Spleen (tissue), 11 donors: ENCODE measurements around the gene RAB4A. TPM values are rescaled to one million over a fixed set of nuclear protein-coding genes. Genes with fewer than 3 reads are reported as not detected.

ENCODE experiments used
- DNase-seq: peaks from one replicate; pipeline ENCODE4 v3.0.0-alpha.2; 2020
- H3K27ac ChIP-seq, 8 donors: fragments of 200-600 bp; sonication (generic) in 7 of 8; 1 replicate in 4 of 8; 2 replicates in 4 of 8; pipeline versions ENCODE4 v1.5.0 to v1.8.0; 2016 to 2021; ENCODE audit warnings: inconsistent platforms in 4 of 8, mild to moderate bottlenecking in 4 of 8, moderate library complexity in 1 of 8
- H3K27me3 ChIP-seq, 7 donors: fragments of 200-600 bp; sonication (generic) in 6 of 7; replicated peaks in 1 of 7; 1 replicate in 4 of 7; 2 replicates in 3 of 7; pipeline versions ENCODE4 v1.5.0 to v1.8.0; 2016 to 2021; ENCODE audit warnings: inconsistent platforms in 3 of 7, mild to moderate bottlenecking in 1 of 7
- H3K36me3 ChIP-seq, 6 donors: fragments of 200-600 bp; sonication (generic) in 5 of 6; 1 replicate in 4 of 6; 2 replicates in 2 of 6; pipeline versions ENCODE4 v1.5.0 to v1.8.0; 2016 to 2021; ENCODE audit warnings: inconsistent platforms in 2 of 6
- H3K4me1 ChIP-seq, 6 donors: fragments of 200-600 bp; sonication (generic) in 5 of 6; 1 replicate in 3 of 6; 2 replicates in 3 of 6; pipeline versions ENCODE4 v1.5.0 to v1.8.0; 2016 to 2021; ENCODE audit warnings: inconsistent platforms in 3 of 6
- H3K4me3 ChIP-seq, 8 donors: fragments of 200-600 bp; sonication (generic) in 7 of 8; 1 replicate in 4 of 8; 2 replicates in 4 of 8; pipeline versions ENCODE4 v1.5.0 to v1.8.0; 2016 to 2021; ENCODE audit warnings: inconsistent platforms in 4 of 8, mild to moderate bottlenecking in 4 of 8, moderate library complexity in 2 of 8
- H3K9me3 ChIP-seq, 8 donors: fragments of 200-600 bp; sonication (generic) in 7 of 8; 1 replicate in 4 of 8; 2 replicates in 4 of 8; pipeline versions ENCODE4 v1.5.0 to v1.8.0; 2016 to 2021; ENCODE audit warnings: inconsistent platforms in 4 of 8
- CTCF ChIP-seq, 11 experiments: fragments of 200-600 bp in 7 of 11; fragments of 450-650 bp in 4 of 11; sonication (generic) in 4 of 11; IDR thresholded peaks in 8 of 11; conservative IDR thresholded peaks in 3 of 11; 1 replicate in 7 of 11; 2 replicates in 4 of 11; pipeline versions ENCODE4 v1.4.0 to v1.8.0; 2016 to 2021; ENCODE audit warnings: antibody characterized with exemption in 11 of 11, inconsistent platforms in 4 of 11, mild to moderate bottlenecking in 1 of 11
- POLR2A ChIP-seq, 3 donors: fragments of 450-650 bp; IDR thresholded peaks; one replicate each; pipeline ENCODE4 v1.5.1; 2017; ENCODE audit warnings: antibody characterized with exemption in 3 of 3, mild to moderate bottlenecking in 1 of 3
- POLR2AphosphoS5 ChIP-seq, 3 donors: sonication (generic); formaldehyde crosslinking; IDR thresholded peaks; one replicate each; pipeline ENCODE4 v1.5.1; 2017; ENCODE audit warnings: antibody characterized with exemption in 3 of 3
- WGBS, 5 donors: extraction: QIAGEN DNeasy Blood & Tissue Kit in 3 of 5; methylation state at CpG; one replicate each; pipeline versions ENCODE4 v1.1.5 to v1.1.7; 2013 to 2018; 5-methylcytosine and 5-hydroxymethylcytosine counted together
- intact Hi-C: fragments of 100-400 bp; cut with DNase I; formaldehyde crosslinking; loops from one replicate; pipeline ENCODE4 v1.15.0; 2023; ENCODE audit warnings: low total_unique reads
- polyA plus RNA-seq, 3 donors: library from polyadenylated mRNA; stranded (reverse); fragments of 200-250 nt; gene quantifications; one replicate each; pipeline ENCODE4 v1.2.1, GENCODE V29; 2013
- total RNA-seq, 7 donors: library from RNA; depleted of rRNA in 3 of 7; stranded (reverse); fragments of >200 nt in 3 of 7; fragmentation: NEBNext Ultra II Directional in 4 of 7; extraction: Animal tissue kit (Norgen Biotek cat#: 25700) in 4 of 7; gene quantifications; one replicate each; pipeline versions ENCODE4 v1.1.0 to v1.2.1, GENCODE V29; 2016 to 2021
- donor health status: healthy with polysubstance abuse.
- donor health status: DM: no; HTN: no; CAD: no; lungs with moderate emphysema.
- donor health status: DM: no; HTN: no; CAD: no.
- donor health status: Bipolar disorder and iron deficiency.
- donor health status: healthy.
- donor health status: DM: no; HTN: no; CAD: no.
- donor health status: DM: yes; HTN: yes; CAD: no.

Gene RAB4A
- total and polyA plus RNA-seq, 10 donors: 19.7 to 49.8 (median 27.0) TPM

DNA sequence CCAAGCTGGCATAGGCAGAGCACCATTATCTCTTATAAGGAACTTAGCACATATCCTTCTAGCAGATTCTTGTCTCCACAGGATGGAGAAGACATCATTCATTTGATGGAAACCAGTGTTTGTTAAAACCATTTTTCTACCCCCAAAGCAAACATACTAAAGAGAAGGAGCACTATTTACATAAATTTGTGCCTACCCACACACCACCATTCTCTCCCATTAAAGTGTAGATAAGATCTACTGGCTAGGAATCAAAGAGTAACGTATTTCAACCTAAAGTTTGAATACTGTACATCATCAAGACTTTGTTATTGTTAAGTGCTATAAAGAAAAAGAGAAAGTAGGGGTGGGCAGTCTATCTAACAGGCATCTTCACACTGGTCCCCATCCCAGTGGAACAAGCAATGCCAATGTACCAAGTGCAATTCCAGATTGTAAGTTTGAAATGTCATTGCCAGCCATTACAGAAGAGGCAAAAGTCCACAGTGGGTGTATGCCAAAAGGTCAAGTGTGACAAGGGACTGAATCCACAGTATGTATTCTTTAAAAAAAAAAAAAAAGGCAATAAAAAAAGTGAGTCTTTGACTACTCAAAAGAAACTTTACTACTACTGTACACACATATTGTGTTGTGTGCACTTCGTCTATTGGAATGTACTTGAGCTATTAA lies 53.1 kb downstream of the RAB4A start:
- Histone ChIP-seq H3K27me3 (no peaks in the 10 kb centered on the region), H3K9me3 (no peaks in the 10 kb centered on the region), H3K27ac (no peak overlapping the region), H3K4me1 (peaks cover 0 to 46% (median 19%) of the 10 kb centered on the region in 6 donors), H3K4me3 (no peak overlapping the region), H3K36me3 (peaks cover 0 to 93% (median 21%) of the 10 kb centered on the region in 6 donors)
- intact Hi-C loops: no loop called here
- 89 to 98% (median 94%) methylated on average over 2 of the region's 2 CpGs for WGBS, 5 donors
- DNase-seq: no peak
- no peak for TF ChIP-seq POLR2AphosphoS5 (IDR thresholded peaks at IDR 0.05)
- TF ChIP-seq POLR2A (IDR thresholded peaks at IDR 0.05): no peak
- no peak for TF ChIP-seq CTCF (IDR thresholded peaks at IDR 0.05 in 8 of 11, conservative IDR thresholded peaks at IDR 0.05 in 3 of 11)

GRCh38 chr1:229325401-229325800 lies 54.5 kb downstream of the RAB4A start:
- DNase-seq: no peak
- Histone ChIP-seq H3K4me3 (no peak overlapping the region), H3K36me3 (peaks cover 0 to 91% (median 13%) of the 10 kb centered on the region in 6 donors), H3K27ac (peak overlapping the region in 7 of 8 donors; percentile 30 to 71 (median 57)), H3K9me3 (no peaks in the 10 kb centered on the region), H3K4me1 (peaks cover 0 to 48% (median 19%) of the 10 kb centered on the region in 6 donors), H3K27me3 (no peaks in the 10 kb centered on the region)
- 61 to 88% (median 70%) methylated on average over 2 of the region's 2 CpGs for WGBS, 5 donors
- intact Hi-C loops: no loop called here
- no peak for TF ChIP-seq CTCF (IDR thresholded peaks at IDR 0.05 in 8 of 11, conservative IDR thresholded peaks at IDR 0.05 in 3 of 11)
- TF ChIP-seq POLR2AphosphoS5 (IDR thresholded peaks at IDR 0.05): no peak
- TF ChIP-seq POLR2A (IDR thresholded peaks at IDR 0.05): no peak

DNA sequence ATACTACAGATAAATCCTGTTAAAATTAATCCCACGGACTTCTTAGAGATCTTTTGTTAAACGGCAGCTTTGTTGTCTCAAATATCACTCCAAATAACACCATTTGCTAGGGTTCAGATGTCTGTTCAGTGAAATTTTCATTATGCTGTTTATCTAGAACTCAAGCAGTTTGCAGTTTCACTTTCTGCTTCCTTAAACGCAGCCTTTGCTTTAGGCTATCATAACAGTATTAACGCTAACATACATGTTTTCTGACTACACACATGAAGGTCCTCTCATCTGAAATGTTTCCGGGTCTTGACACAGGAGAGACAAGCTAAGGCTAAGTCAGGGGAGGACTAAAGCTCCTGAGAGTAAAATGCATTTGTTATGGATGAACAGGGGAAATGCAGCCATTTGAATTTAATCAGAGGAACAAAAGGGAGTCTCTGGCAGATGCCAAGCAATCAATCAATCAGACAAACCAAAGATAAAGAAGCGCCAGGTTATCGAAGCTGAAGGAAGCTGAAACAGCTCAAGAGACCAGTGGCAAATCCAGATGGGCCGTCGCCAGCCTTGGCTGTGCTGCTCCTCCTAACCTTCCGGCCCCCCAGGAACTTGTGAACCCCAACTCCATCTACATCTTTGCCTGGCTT lies 55.1 kb downstream of the RAB4A start:
- peak overlapping the region in 1 of 8 donors; percentile 12 for H3K4me3 ChIP-seq

More for the DNA sequence above, 55.1 kb downstream of the RAB4A start:
- Histone ChIP-seq H3K27me3 (no peaks in the 10 kb centered on the region), H3K9me3 (no peaks in the 10 kb centered on the region), H3K27ac (peak overlapping the region; percentile 22 to 71 (median 56)), H3K4me1 (peaks cover 0 to 48% (median 19%) of the 10 kb centered on the region in 6 donors), H3K36me3 (peaks cover 0 to 88% (median 13%) of the 10 kb centered on the region in 6 donors)
- TF ChIP-seq POLR2A (IDR thresholded peaks at IDR 0.05) (no peak), POLR2AphosphoS5 (IDR thresholded peaks at IDR 0.05) (no peak), CTCF (IDR thresholded peaks at IDR 0.05 in 8 of 11, conservative IDR thresholded peaks at IDR 0.05 in 3 of 11) (no peak)
- intact Hi-C loops: no loop called here
- DNase-seq: no peak
- 49 to 83% (median 65%) methylated on average over 10 of the region's 10 CpGs for whole genome bisulfite sequencing, 5 donors
